ENCODE measurements around the gene POU4F1.

POU4F1 gene

DNA sequence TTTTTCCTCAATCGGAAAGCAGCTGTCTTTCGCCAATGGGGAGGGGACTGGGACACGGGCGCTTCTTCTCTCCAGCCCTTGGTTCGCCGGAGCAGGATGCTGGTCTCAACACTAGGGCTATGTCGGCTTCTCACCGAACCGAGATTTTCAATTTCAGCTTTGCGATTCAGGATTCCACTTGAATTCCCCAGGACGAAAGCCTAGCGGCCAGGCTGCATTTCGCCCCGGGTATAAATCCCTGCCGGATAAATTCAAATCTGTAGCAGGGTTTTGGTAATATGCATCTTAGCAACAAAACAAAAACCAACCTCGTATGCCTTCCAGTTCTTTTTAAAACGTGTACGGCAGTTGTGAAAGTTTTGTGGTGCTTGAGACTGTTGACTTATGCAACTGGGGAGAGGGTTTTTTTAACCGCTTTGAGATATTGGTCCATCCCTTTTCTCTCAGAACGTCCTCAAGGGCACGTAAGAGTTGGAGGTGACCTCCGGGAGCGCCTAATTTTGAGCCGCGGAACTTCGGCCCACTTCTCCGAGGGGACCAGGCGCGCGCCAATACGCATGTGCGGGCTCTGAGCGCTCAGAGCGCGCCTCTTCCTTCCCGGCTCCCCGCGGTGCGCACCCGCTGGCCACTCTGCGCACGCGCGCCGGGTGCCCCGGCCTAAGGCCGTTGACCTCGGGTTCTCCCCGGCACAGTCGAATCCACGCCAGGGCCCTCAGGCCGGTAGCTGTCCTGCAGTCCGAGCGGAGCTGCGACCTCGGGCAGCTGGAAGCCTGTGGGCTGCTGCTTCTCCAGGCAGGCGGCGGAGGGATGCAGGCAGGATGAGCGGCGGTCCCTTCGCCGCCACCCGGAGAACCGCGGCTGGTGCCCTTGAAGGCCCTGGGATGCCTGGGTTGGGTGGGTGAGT is 7.6 kb downstream of the POU4F1 start:
- H3K27ac ChIP-seq = no peak overlapping the region
- TF ChIP-seq, protein P1, sequence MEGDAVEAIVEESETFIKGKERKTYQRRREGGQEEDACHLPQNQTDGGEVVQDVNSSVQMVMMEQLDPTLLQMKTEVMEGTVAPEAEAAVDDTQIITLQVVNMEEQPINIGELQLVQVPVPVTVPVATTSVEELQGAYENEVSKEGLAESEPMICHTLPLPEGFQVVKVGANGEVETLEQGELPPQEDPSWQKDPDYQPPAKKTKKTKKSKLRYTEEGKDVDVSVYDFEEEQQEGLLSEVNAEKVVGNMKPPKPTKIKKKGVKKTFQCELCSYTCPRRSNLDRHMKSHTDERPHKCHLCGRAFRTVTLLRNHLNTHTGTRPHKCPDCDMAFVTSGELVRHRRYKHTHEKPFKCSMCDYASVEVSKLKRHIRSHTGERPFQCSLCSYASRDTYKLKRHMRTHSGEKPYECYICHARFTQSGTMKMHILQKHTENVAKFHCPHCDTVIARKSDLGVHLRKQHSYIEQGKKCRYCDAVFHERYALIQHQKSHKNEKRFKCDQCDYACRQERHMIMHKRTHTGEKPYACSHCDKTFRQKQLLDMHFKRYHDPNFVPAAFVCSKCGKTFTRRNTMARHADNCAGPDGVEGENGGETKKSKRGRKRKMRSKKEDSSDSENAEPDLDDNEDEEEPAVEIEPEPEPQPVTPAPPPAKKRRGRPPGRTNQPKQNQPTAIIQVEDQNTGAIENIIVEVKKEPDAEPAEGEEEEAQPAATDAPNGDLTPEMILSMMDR (IDR thresholded peaks at IDR 0.05) = no peak
- TF ChIP-seq ZFX (IDR thresholded peaks at IDR 0.05; ENCODE audit: borderline replicate concordance) = no peak

DNA sequence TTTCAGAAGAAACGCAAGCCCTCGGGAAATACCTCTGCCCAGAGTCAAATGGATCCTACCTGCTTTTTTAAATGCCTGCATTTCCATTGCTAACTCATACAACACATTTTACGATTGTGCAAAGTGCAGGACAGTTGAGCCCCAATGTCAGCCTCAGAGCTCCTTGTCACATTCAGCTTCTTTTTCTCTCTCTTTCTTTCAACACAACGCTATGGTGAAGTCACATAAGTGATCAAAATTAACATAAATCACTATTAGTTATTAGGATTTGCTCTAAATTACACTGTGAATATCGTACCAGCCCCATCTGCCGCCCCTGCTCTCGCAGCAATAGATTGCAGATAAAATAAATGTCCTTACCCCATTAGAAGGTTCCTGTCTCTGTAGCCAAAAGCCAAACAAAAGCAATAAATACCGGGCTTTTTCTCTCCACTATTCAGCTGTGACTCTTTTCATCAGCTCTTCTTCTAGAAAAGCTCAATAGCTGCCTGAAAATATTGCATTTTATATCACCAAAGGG is 8.8 kb downstream of the POU4F1 start:
- TF ChIP-seq ZFX (IDR thresholded peaks at IDR 0.05; ENCODE audit: borderline replicate concordance) = no peak
- TF ChIP-seq, protein P1 (IDR thresholded peaks at IDR 0.05) = no peak
- H3K27ac ChIP-seq = no peak overlapping the region

DNA sequence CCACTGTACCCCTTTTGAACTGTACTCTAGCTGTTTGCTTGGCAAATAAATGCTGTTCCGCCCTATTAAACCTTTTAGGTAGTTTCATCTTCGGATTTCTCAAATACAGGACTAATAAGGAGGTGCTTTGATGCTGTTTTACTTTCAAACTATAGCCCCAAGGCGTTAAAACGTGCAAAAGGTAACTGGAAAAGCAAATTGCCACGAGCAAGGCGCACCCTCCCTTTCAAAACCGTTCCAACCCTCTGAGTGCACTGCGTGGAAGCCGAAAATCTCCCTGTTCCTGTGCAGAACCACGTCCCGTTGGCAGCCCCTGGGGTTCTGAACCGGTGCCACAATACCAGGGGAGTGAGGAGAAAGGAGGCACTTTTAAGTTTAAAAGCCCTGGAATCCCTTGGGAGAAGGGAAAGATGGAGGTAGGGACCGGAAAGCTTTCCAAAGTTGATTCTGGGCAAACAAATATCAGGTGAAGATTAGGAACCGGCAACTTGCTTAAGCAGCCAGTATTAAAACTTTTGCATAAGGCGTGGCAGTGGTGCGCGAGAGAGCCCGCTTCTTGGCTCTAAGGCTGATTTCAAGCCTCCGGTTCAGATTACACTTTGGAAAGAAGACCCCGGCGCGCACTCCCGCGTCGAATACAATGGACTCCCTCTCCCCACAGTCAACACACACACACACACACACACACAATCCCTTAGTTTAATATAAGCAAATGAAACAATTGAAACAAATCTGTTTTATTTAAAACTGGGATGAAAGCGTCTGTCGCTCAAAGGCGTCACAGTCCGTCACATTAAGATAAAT is 9.5 kb downstream of the POU4F1 start:
- H3K27ac ChIP-seq = no peak overlapping the region
- no peak for TF ChIP-seq ZFX (IDR thresholded peaks at IDR 0.05; ENCODE audit: borderline replicate concordance)
- TF ChIP-seq, protein P1 (IDR thresholded peaks at IDR 0.05) = no peak

DNA sequence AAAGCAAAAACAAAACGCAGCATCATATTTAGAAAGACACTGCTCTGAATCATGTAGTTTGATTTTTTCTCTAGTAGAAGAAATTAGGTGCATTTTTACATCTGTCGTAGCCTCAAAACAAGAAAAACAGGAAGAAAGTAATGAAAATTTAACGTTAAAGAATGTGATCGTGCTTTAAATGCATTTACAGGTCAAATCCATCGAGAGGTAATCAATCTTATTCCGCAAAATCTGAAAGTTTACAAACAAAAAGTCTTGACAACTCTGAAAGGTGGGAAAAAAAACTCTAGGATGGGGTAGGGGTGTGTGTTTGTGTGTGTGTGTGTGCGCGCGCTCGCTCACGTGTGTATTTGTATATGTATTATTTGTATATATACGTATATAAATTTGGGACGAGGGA is 10.2 kb downstream of the POU4F1 start:
- TF ChIP-seq, protein P1 (IDR thresholded peaks at IDR 0.05) = no peak
- TF ChIP-seq ZFX (IDR thresholded peaks at IDR 0.05; ENCODE audit: borderline replicate concordance) = no peak
- no peak overlapping the region for H3K27ac ChIP-seq

DNA sequence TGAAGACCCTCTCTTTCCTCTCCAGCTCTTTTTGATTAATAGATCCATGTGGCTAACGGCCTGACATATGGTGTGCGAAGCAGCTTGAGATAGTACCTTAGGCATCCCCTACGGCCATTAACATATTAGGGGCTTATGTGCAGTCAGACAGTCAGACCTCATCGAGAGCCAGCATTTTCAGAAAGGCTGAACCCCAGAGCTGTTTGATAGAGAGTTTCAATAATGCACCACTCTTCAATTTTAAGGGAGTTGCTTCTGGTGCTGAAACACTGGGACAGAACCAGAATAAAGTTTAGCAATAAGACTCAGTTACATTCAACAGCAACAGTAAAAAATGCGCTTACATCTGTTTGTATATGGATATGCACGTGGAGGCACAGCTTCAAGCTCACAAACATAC is 10.8 kb downstream of the POU4F1 start:
- H3K27ac ChIP-seq = no peak overlapping the region

DNA sequence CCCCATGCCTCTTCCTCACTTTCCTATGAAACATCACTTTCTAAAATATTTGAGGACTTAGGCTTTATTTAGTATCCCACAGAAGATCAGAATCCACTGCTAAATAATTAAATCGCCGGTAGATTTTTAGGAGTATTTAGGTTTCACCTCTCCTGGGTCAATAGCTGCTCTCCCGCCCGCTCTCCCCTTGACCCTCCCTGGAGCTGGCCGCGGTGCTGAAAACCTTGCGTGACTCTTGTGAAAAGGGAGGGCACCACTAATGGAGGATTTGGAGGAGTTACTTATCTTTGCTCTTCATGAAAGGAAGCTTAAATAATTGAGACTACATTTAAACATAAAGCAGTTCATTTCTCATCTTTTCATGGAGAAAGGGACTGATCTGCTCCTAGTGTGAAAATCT is 14.1 kb downstream of the POU4F1 start:
- H3K27ac ChIP-seq = no peak overlapping the region
- TF ChIP-seq, protein P1 (IDR thresholded peaks at IDR 0.05) = no peak

More for the DNA sequence above, 10.8 kb downstream of the POU4F1 start:
- TF ChIP-seq, protein P1 (IDR thresholded peaks at IDR 0.05) = no peak
- TF ChIP-seq ZFX (IDR thresholded peaks at IDR 0.05; ENCODE audit: borderline replicate concordance) = no peak

Measured in 22Rv1 (cell line).